OCI-LY3 (cell line): Measurements from ENCODE around the gene SNX11.

ENCODE experiments used
- EZH2phosphoT487 ChIP-seq: fragments of 200-600 bp; shearing (Covaris generic); IDR thresholded peaks from 2 replicates; pipeline ENCODE4 v1.6.1; 2018; ENCODE audit warnings: antibody characterized with exemption, mixed run types, low read depth
- TF ChIP-seq, protein P1 (sequence below): fragments of 200-600, 300-600 bp; sonication (generic); IDR thresholded peaks from 2 replicates; pipeline ENCODE4 v1.5.1; 2014; ENCODE audit warnings: antibody characterized with exemption, low read length, low read depth

DNA sequence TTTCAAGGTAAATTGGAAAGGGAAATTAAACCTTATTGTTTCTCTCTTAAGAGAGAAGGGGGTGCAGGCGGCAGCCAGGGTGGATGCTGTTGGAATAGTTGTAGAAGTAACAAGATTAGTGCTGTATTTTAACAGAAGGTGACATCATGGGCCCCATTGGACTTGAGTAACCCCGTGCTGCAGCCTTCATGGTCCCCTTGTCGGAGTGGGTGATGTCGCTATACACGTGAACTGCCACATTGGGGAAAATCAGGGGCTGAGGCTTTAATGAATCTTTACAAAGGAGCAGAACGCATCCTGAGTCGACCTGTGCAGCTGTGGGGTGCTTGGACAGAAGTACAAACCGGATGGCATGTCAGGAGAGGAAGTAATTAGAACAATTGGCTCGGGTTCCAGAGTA lies 3.2 kb downstream of the SNX11 start:
- TF ChIP-seq, protein P1, sequence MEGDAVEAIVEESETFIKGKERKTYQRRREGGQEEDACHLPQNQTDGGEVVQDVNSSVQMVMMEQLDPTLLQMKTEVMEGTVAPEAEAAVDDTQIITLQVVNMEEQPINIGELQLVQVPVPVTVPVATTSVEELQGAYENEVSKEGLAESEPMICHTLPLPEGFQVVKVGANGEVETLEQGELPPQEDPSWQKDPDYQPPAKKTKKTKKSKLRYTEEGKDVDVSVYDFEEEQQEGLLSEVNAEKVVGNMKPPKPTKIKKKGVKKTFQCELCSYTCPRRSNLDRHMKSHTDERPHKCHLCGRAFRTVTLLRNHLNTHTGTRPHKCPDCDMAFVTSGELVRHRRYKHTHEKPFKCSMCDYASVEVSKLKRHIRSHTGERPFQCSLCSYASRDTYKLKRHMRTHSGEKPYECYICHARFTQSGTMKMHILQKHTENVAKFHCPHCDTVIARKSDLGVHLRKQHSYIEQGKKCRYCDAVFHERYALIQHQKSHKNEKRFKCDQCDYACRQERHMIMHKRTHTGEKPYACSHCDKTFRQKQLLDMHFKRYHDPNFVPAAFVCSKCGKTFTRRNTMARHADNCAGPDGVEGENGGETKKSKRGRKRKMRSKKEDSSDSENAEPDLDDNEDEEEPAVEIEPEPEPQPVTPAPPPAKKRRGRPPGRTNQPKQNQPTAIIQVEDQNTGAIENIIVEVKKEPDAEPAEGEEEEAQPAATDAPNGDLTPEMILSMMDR, result no peak
- no peak for TF ChIP-seq EZH2phosphoT487
